T-helper 1 cell treated with Interleukin-12 subunit alpha and Interleukin-12 subunit beta and Interleukin-4 antibody, amounts not matched to agents 30 μg/mL and 1 μg/mL, for 36 hours (primary cell): ENCODE measurements around the gene ZNF846.
"Not testable (repeated sequence)": the region's sequence is repeated elsewhere in the genome, so short reads cannot be mapped to it uniquely, and the experiment has no call there.

Experiments
- H3K27ac Mint-ChIP-seq: one replicate; pipeline ENCODE4 v1.8.0; 2021; ENCODE audit warnings: mild to moderate bottlenecking, mixed read lengths
- H3K27me3 Mint-ChIP-seq: one replicate; pipeline ENCODE4 v1.8.0; 2021; ENCODE audit warnings: low read depth, mixed read lengths
- H3K36me3 Mint-ChIP-seq: one replicate; pipeline ENCODE4 v1.8.0; 2021; ENCODE audit warnings: low read depth, mixed read lengths
- H3K4me1 Mint-ChIP-seq: one replicate; pipeline ENCODE4 v1.8.0; 2021; ENCODE audit warnings: low read depth, mixed read lengths
- H3K4me3 Mint-ChIP-seq: one replicate; pipeline ENCODE4 v1.8.0; 2021; ENCODE audit warnings: mild to moderate bottlenecking, moderate library complexity, mixed read lengths
- H3K9me3 Mint-ChIP-seq: one replicate; pipeline ENCODE4 v1.8.0; 2021; ENCODE audit warnings: mixed read lengths

ZNF846 gene

DNA sequence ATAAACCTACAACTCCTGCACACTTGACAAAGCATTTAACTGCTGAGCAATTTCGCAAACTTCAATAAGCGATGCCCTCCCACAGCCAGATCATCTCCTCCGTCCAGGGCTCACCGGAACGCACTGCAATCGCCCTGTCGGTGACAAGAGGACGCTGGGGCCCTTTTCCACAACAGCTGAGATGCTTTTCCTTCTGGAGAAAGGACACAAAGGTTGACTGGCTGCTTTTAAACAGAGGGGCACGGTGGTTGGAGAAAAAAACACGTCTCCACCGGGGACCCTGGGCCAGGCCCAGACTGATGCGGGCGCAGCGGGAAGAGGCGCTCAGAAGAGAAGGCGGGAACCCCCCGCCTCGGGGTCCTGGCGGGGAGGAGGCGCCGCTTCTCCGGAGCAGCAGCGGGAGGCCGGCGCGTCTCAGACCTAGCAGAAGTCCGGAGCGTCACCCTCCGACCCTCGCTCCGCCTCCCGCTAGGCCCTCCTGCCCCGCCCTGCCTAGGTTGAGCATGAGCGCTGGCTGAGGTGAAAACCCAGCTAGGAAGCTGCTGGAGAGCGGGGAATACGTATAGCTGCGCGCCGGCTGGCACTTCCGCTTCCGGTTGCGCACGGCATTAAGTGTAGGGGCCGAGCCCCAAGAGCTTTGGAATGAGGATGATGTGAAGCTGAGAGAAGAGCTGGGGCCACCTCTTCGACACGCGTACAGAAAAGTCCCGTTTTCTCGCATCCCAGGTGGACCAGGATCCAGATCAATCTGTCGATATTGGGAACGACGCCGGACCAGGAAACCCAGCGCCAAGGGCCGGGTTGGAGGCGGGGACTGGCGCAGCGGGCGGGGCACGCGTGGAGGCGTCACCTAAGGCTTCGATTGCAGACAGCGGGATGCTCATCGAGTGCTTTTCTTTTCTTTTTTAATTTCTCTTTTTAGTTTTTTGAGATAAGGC, at the start of gene ZNF846:
Gene ZNF846 (minus strand): TSS at position 564 of the 938 bp plus-strand sequence. CDS start 3,788 bp downstream, outside the sequence.
- peaks cover 4% of the 10 kb centered on the region for H3K4me1 Mint-ChIP-seq
- no peaks in the 10 kb centered on the region for H3K27me3 Mint-ChIP-seq
- peaks cover 7% of the 10 kb centered on the region for H3K36me3 Mint-ChIP-seq
- peaks cover 19% of the 10 kb centered on the region for H3K9me3 Mint-ChIP-seq
- peak within 1 kb of the TSS; percentile 92 for H3K4me3 Mint-ChIP-seq
- H3K27ac Mint-ChIP-seq, result peak within 1 kb of the TSS; percentile 96

DNA sequence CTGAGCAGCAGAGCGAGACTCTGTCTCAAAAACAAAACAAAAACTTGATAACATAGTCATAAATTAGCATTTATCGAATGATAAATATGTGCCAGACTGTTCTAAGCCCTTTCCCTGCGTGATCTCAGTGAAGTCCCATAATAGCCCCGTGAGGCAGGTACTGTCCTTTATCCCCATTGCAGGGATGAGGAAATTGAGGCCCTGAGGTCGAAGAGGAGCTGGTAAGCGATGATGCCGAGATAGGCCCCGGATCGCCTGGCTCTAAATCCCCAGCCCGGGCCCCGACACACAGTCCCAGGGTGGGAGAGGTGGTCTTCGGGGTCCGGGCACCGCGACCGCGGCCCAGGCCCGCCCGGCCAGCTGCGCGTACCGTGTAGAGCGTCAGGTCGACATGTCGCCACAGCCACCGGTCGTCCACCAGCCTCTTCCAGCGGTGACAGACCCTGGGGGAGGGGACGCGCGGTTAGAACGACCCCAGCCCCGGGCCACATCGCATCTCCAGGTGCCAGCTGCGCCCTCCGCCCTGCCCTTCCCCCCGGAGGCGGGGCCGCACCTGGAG, 49.7 kb upstream of the ZNF846 start:
- peak overlapping the region; percentile 87 for H3K4me3 Mint-ChIP-seq
- peaks cover 8% of the 10 kb centered on the region for H3K9me3 Mint-ChIP-seq
- H3K4me1 Mint-ChIP-seq, result peaks cover 19% of the 10 kb centered on the region
- peak overlapping the region; percentile 89 for H3K27ac Mint-ChIP-seq
- H3K27me3 Mint-ChIP-seq, result no peaks in the 10 kb centered on the region
- peaks cover 19% of the 10 kb centered on the region for H3K36me3 Mint-ChIP-seq

DNA sequence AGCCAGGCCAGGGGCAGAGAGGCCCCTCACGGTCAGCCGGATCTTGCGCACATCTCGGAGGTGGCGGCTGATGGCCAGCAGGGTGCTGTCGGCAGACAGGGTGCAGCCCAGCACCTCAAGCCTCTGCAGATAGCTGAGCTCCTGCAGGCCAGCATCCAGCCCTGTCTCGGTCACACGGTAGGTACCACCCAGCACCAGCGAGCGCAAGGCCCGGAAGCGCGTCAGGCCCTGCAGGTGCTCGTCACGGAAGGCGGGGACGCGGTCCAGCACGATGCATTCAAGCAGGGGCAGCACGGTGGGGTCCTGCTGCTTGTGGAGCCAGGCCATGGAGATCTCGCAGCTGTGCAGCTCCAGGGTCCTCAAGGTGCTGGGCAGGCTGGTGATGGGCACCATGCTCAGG, 42.6 kb upstream of the ZNF846 start:
- peaks cover 32% of the 10 kb centered on the region for H3K36me3 Mint-ChIP-seq
- H3K4me1 Mint-ChIP-seq, result peaks cover 6% of the 10 kb centered on the region
- peaks cover under 1% of the 10 kb centered on the region for H3K9me3 Mint-ChIP-seq
- H3K4me3 Mint-ChIP-seq, result no peak overlapping the region
- no peaks in the 10 kb centered on the region for H3K27me3 Mint-ChIP-seq
- H3K27ac Mint-ChIP-seq, result no peak overlapping the region

DNA sequence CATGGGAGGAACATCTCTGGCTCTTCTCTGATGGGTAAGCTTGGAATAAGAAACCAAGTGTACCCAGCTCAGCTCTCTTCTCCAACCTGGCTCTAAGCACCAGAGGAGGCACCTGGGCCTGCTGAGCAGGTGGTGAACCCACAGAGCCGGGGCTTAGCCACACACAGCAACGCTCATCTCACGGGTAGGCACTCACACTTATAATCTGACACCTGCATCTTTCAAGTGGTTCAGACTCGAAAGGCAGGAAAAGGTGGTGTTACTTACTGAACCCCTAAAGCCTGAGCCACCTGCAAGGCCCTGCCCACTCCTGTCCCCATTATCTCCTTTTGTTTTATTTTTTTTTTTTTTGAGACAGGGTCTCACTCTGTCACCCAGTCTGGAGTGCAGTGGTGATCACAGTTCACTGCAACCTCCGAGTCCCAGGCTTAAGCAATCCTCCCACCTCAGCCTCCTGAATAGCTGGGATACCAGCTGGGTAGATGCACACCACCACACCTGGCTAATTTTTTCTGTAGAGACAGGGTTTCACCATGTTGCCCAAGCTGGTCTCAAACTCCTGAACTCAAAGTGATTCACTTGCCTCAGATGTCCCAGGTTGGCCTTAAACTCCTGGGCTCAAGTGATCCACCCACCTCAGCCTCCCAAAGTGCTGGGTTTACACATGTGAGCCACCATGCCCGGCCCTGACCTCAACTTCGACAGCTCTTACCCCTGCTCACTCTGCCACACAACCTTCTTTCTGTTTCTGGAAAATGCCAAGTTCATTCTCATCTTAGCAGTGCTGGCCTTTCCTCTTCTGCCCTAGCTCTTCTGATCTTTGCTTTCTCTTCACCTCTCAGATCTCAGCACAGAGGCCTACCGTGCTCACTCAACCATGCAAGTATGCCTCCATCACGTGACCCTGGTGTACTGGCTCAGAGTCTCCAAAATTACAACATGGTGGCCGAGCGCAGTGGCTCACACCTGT, 40.6 kb upstream of the ZNF846 start:
- peak overlapping the region; percentile 62 for H3K27ac Mint-ChIP-seq
- no peaks in the 10 kb centered on the region for H3K9me3 Mint-ChIP-seq
- peak overlapping the region; percentile 12 for H3K4me3 Mint-ChIP-seq
- H3K36me3 Mint-ChIP-seq, result peaks cover 22% of the 10 kb centered on the region
- peaks cover 6% of the 10 kb centered on the region for H3K4me1 Mint-ChIP-seq
- no peaks in the 10 kb centered on the region for H3K27me3 Mint-ChIP-seq

DNA sequence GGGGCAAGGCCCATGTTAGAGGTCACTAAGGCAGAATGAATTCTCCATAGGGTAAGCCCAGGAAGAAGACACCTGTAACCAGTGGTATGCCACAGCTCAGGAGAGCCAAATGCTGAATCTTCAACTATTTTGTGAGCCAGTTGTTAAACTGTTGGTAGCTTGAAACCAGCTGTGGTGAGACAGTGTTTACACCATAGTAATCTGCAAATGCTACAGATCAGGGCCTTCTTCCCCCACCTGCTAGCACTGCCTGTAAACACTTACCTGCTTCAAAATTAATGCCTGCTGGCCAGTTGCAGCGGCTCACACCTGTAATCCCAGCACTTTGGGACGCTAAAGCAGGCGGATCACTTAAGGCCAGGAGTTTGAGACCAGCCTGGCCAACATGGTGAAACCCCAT, 38.3 kb upstream of the ZNF846 start:
- Mint-ChIP-seq H3K27me3 (no peaks in the 10 kb centered on the region), H3K4me3 (no peak overlapping the region), H3K27ac (no peak overlapping the region), H3K4me1 (peaks cover 6% of the 10 kb centered on the region), H3K36me3 (peaks cover 25% of the 10 kb centered on the region), H3K9me3 (no peaks in the 10 kb centered on the region)

DNA sequence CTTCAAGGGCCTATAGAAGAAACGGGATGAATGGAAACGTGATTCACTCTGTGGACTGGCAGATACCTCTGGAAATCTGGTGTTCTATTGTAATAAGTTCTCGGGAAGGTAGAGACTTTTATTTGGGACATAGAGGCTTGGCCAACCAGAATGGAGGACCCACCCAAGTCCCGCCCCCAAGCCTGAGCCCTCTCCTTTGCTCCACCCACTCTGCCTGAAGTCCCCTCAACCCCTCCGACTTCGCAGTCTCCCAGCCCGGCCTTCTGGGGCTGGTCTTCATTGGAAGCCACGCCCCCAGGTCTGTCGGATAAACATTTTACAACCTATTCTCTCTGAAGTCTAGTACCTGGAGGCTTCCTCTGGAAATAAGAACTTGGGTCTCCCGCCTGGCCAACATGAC, 33.4 kb upstream of the ZNF846 start:
- Mint-ChIP-seq H3K27me3 (no peaks in the 10 kb centered on the region), H3K27ac (no peak overlapping the region), H3K9me3 (no peaks in the 10 kb centered on the region)

DNA sequence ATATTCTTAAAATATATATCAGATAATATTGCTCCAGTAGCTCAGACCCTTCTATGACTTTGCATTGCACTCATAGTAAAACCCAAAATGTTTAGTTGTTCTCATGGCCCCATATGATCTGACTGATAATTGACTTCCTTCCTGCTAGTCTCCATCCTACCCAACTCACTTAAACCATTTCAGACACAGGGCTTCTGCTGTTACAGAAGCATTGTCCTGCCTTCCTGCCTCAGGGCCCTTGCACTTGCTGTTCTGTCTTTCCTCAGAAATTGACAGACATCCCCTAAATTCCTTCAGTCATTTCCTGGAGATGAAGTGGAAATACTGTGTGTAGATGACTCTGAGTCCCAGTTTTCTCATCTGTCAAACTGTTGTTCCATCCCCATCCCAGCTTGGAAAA, 30.6 kb upstream of the ZNF846 start:
- Mint-ChIP-seq H3K9me3 (no peaks in the 10 kb centered on the region), H3K36me3 (peaks cover 7% of the 10 kb centered on the region), H3K27me3 (no peaks in the 10 kb centered on the region), H3K4me1 (peaks cover 14% of the 10 kb centered on the region), H3K27ac (peak overlapping the region; percentile 43), H3K4me3 (no peak overlapping the region)

More for the DNA sequence above, 33.4 kb upstream of the ZNF846 start:
- Mint-ChIP-seq H3K36me3 (peaks cover 7% of the 10 kb centered on the region), H3K4me1 (peaks cover 9% of the 10 kb centered on the region), H3K4me3 (no peak overlapping the region)

DNA sequence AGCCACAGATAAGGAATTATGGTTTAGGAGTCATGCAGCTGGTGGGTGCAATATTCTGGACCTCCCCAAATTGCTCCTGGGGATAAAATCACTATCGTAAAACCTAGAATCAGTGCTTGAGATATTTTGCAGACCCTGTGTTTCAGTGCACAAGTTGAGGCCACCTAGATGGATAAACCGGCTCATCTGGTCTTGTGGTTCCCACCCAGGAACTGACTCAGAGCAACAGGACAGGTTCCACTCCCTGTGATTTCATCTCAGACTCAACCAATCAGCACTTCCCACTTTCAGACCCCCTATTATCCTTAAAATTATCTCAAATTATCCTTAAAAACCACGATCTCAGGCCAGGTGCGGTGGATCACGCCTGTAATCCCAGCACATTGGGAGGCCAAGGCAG, 29.3 kb upstream of the ZNF846 start:
- H3K9me3 Mint-ChIP-seq, result peaks cover 4% of the 10 kb centered on the region
- H3K36me3 Mint-ChIP-seq, result peaks cover 6% of the 10 kb centered on the region
- no peak overlapping the region for H3K27ac Mint-ChIP-seq
- H3K4me3 Mint-ChIP-seq, result no peak overlapping the region
- H3K27me3 Mint-ChIP-seq, result no peaks in the 10 kb centered on the region
- peaks cover 20% of the 10 kb centered on the region for H3K4me1 Mint-ChIP-seq

DNA sequence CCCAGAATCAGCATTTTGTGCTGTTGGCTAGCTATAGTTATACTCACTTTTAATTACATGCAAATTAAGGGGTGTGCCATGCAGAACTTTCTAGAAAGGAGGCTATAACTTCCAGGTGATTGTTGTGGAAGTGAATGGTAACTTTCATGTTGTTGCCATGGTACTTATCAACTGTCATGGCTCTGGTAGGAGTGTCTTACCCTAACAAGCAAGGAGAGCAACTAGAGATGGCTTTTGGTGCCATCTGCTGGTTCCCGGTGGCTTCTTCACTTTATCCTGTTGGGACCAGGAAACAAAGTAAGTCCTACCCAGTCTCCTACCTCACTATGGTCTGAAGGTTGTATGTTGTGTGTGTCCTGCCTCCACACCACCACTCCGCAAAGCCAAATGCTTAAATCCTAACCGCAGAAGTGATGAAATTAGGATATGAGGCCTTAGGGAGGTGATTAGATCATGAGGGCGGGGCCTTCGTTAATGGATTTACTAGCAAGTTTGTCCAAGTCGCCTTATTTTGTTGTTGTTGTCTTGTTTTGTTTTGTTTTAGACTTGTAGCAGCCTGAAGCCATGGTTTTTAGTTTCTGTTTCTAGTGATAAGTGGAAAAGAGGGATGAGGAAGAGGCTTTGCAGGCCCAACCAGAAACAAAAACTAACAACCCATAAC, 27.7 kb upstream of the ZNF846 start:
- Mint-ChIP-seq H3K9me3 (peaks cover 4% of the 10 kb centered on the region), H3K27ac (peak overlapping the region; percentile 73), H3K36me3 (peaks cover 5% of the 10 kb centered on the region), H3K27me3 (no peaks in the 10 kb centered on the region), H3K4me3 (no peak overlapping the region), H3K4me1 (peaks cover 25% of the 10 kb centered on the region)

DNA sequence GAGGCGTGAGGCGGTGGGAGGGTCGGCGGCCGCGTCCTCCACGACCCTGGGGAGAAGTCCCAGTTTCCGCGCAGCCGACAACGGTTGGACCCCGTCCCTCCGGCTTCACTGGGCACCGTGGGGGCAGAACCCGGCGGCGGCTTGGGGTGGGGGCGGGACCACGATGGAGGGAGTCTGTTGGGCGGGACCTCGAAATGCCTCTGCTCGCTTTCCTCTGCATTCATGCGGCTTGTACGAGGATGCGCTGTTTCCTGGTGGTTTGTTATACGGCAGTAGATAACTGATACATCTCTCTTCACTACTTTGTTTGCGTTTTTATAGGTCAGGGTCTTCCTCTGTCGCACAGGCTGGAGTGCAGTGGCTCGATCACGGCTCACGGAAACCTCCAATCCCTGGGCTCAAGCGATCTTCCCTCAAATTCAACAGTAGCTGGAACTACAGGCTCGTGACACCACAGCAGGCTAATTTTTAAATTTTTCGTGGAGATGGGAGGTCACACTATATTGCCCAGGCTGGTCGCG, 24.6 kb upstream of the ZNF846 start:
- Mint-ChIP-seq H3K9me3 (peaks cover 4% of the 10 kb centered on the region), H3K27ac (peak overlapping the region; percentile 85), H3K4me3 (peak overlapping the region; percentile 90), H3K36me3 (peaks cover 5% of the 10 kb centered on the region), H3K4me1 (peaks cover 22% of the 10 kb centered on the region), H3K27me3 (no peaks in the 10 kb centered on the region)

DNA sequence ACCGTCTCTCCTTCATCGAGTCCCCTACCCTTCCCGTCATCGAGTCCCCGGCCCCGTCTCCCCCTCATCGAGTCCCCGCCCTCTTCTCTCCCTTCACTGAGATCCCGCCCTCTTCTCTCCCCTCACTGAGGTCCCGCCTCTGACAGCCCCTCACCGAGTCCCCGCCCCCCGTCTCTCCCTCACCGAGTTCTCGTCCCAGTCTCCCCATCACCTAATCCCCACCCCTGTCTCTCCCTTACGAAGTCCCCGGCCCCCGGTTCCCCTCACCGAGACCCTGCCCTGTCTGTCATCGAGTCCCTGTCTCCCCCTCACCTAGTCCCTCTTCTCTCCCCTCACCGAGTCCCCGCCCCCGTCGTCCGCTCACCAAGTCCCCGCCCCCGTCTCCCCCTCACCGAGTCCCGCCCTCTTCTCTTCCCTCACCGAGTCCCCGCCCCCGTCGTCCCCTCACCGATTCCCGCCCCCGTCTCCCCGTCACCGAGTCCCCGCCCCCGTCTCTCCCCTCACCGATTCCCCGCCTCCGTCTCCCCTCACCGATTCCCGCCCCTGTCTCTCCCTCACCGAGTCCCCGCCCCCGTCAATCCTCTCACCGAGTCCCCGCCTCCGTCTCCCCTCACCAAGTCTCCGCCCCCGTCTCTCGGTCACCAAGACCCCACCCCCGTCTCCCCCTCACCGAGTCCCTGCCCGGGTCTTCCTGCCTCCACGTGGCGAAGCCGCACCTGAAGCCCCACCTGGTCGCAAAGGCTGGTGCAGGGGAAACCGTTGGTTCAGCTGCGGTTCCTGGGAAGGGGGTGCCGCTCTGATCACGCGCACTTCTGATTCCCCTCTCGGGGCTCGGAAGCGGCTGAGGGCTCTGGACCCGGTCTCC, 23.9 kb upstream of the ZNF846 start:
- Mint-ChIP-seq H3K27me3 (no peaks in the 10 kb centered on the region), H3K9me3 (peaks cover 4% of the 10 kb centered on the region), H3K4me1 (peaks cover 23% of the 10 kb centered on the region), H3K36me3 (peaks cover 5% of the 10 kb centered on the region), H3K4me3 (peak overlapping the region; percentile 90), H3K27ac (peak overlapping the region; percentile 93)

DNA sequence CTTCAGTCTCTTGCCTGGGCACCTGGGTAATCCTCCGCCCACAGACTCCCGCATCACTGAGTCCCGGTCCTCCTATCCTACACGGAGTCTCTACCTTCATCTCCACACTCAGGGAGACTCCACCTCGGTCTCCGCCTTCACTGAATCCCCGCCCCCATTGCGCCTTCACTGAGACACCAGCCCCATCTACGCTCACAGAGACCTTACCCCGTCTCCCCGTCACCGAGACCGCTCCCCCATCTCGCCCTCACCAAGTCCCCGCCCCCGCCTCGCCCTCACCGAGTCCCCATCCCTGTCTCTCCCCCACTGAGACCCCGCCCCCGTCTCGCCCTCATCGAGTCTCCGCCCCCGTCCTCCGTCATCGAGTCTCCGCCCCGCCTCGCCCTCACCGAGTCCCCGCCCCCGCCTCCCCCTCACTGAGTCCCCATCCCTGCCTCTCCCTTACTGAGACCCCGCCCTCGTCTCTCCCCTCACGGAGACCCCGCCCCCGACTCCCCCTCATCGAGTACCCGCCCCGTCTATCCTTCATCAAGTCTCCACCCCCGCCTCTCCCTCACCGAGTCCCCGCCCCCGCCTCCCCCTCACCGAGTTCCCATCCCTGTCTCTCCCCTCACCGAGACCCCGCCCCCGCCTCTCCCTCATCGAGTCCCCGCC, 23.1 kb upstream of the ZNF846 start:
- Mint-ChIP-seq H3K27ac (peak overlapping the region; percentile 93), H3K9me3 (peaks cover 4% of the 10 kb centered on the region), H3K36me3 (peaks cover 5% of the 10 kb centered on the region), H3K4me1 (peaks cover 23% of the 10 kb centered on the region), H3K27me3 (no peaks in the 10 kb centered on the region), H3K4me3 (peak overlapping the region; percentile 90)

DNA sequence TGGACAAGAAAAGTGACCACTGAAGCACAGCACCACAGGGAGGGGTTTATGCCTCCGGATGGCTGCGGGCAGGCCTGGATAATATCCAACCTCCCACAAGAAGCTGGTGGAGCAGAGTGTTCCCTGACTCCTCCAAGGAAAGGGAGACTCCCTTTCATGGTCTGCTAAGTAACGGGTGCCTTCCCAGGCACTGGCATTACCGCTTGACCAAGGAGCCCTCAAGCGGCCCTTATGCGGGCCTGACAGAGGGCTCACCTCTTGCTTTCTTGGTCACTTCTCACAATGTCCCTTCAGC, 22.5 kb upstream of the ZNF846 start:
- H3K9me3 Mint-ChIP-seq, result not testable (repeated sequence)

More for the DNA sequence above, 22.5 kb upstream of the ZNF846 start:
- H3K36me3 Mint-ChIP-seq, H3K4me3 Mint-ChIP-seq, H3K27me3 Mint-ChIP-seq: not testable (repeated sequence)
- Mint-ChIP-seq H3K27ac (peak overlapping the region; percentile 93), H3K4me1 (peaks cover 21% of the 10 kb centered on the region)
